CD4-positive, alpha-beta T cell (primary cell): Measurements from ENCODE around the gene PAOX. TPM values are rescaled to one million over a fixed set of nuclear protein-coding genes. Genes with fewer than 3 reads are reported as not detected.

ENCODE experiments used
- ATAC-seq: fragments of 200-7000 bp; cut with Tn5 transposase; one replicate; pipeline ENCODE4 v1.10.0; 2022; ENCODE audit warnings: mild to moderate bottlenecking; ENCODE audit not compliant: poor library complexity
- CTCF ChIA-PET: fragments of 350-600 bp; sonication (Branson Sonifier 250); formaldehyde crosslinking; loops from one replicate; lab custom pipeline; 2021; ENCODE audit warnings: antibody characterized with exemption, inconsistent platforms; lab: Charles Lee
- POLR2A ChIA-PET: fragments of 350-600 bp; sonication (Branson Sonifier 250); formaldehyde crosslinking; loops from one replicate; lab custom pipeline; 2021; ENCODE audit warnings: antibody characterized with exemption, inconsistent platforms; lab: Charles Lee
- DNase-seq, 14 experiments: peaks; one replicate each; pipeline ENCODE4 v3.0.0-alpha.2; 2013 to 2020; ENCODE audit warnings: mixed read lengths in 2 of 14
- H3K27ac ChIP-seq, 2 donors: one replicate each; pipeline versions ENCODE4 v1.5.1 to v1.7.0; 2013; ENCODE audit warnings: low read length in 2 of 2, low read depth in 1 of 2, mild to moderate bottlenecking in 1 of 2
- H3K27me3 ChIP-seq, 2 experiments: 1 replicate in 1 of 2; 2 replicates in 1 of 2; pipeline versions ENCODE4 v1.6.1 to v1.7.0; 2013; ENCODE audit warnings: low read length in 2 of 2, control low read depth in 1 of 2, mild to moderate bottlenecking in 1 of 2, moderate library complexity in 1 of 2; ENCODE audit not compliant: insufficient read depth in 2 of 2, control insufficient read depth in 1 of 2
- H3K36me3 ChIP-seq: one replicate; pipeline ENCODE4 v1.6.1; 2013; ENCODE audit warnings: low read length, control low read depth; ENCODE audit not compliant: insufficient read depth
- H3K4me1 ChIP-seq: one replicate; pipeline ENCODE4 v1.6.1; 2013; ENCODE audit warnings: low read length, control low read depth; ENCODE audit not compliant: insufficient read depth
- H3K4me3 ChIP-seq: one replicate; pipeline ENCODE4 v1.5.1; 2013; ENCODE audit warnings: mild to moderate bottlenecking, low read length, moderate library complexity
- H3K9me3 ChIP-seq, 2 experiments: 1 replicate in 1 of 2; 2 replicates in 1 of 2; pipeline versions ENCODE4 v1.6.1 to v1.7.0; 2013; ENCODE audit warnings: low read length in 2 of 2, mild to moderate bottlenecking in 2 of 2, control low read depth in 1 of 2, moderate library complexity in 1 of 2; ENCODE audit not compliant: control insufficient read depth in 1 of 2, insufficient read depth in 1 of 2
- H3K27ac Mint-ChIP-seq: one replicate; pipeline ENCODE4 v1.8.0; 2020; ENCODE audit warnings: mixed read lengths
- H3K27me3 Mint-ChIP-seq: one replicate; pipeline ENCODE4 v1.8.0; 2021; ENCODE audit warnings: mixed read lengths
- H3K36me3 Mint-ChIP-seq: one replicate; pipeline ENCODE4 v1.8.0; 2021; ENCODE audit warnings: low read depth, mixed read lengths
- H3K4me1 Mint-ChIP-seq: one replicate; pipeline ENCODE4 v1.8.0; 2021; ENCODE audit warnings: low read depth, mixed read lengths
- H3K4me3 Mint-ChIP-seq: one replicate; pipeline ENCODE4 v1.8.0; 2020; ENCODE audit warnings: mild to moderate bottlenecking, mixed read lengths
- H3K9me3 Mint-ChIP-seq: one replicate; pipeline ENCODE4 v1.8.0; 2020; ENCODE audit warnings: mixed read lengths
- CTCF ChIP-seq: fragments of 200-600 bp; IDR thresholded peaks from one replicate; pipeline ENCODE4 v1.8.0; 2022; ENCODE audit warnings: antibody characterized with exemption, mild to moderate bottlenecking
- intact Hi-C, 2 experiments: fragments of 100-400 bp; cut with DNase I in 1 of 2; cut with micrococcal nuclease in 1 of 2; formaldehyde crosslinking; loops; one replicate each; pipeline versions ENCODE4 v1.15.1 to v1.9.0; 2023 to 2025; cut with DNase I, micrococcal nuclease
- total RNA-seq, 174 experiments: library from RNA in 2 of 174; stranded (reverse) in 2 of 174; gene quantifications; one replicate each; pipeline ENCODE4 v1.2.3 and lab custom pipeline; 2021 to 2026

The PAOX gene
- total RNA-seq, 2 experiments from 2014 or later, result 1.9 to 2.6 TPM

GRCh38 chr10:133361773-133362441 lies 17.2 kb upstream of the PAOX start:
- TF ChIP-seq CTCF, result no peak
- Histone ChIP-seq H3K27me3 (no peaks in the 10 kb centered on the region), H3K4me1 (peaks cover 10% of the 10 kb centered on the region), H3K4me3 (no peak overlapping the region), H3K27ac (no peak overlapping the region), H3K36me3 (peaks cover 27% of the 10 kb centered on the region), H3K9me3 (peaks cover 0 to 6% of the 10 kb centered on the region in 2 experiments)
- no peak for DNase-seq
- Mint-ChIP-seq H3K27me3 (no peaks in the 10 kb centered on the region), H3K36me3 (peaks cover 18% of the 10 kb centered on the region), H3K27ac (peak overlapping the region; percentile 6), H3K4me3 (no peak overlapping the region), H3K4me1 (no peaks in the 10 kb centered on the region), H3K9me3 (no peaks in the 10 kb centered on the region)
- intact Hi-C loops, result no loop called here
- ChIA-PET CTCF (no interaction called here), POLR2A (no interaction called here)
- no peak for ATAC-seq

GRCh38 chr10:133362846-133363245 lies 16.2 kb upstream of the PAOX start:
- Histone ChIP-seq H3K4me1 (peaks cover 2% of the 10 kb centered on the region), H3K36me3 (peaks cover 29% of the 10 kb centered on the region), H3K27me3 (no peaks in the 10 kb centered on the region), H3K27ac (no peak overlapping the region), H3K4me3 (no peak overlapping the region), H3K9me3 (peaks cover 0 to 6% of the 10 kb centered on the region in 2 experiments)
- TF ChIP-seq CTCF, result no peak
- ChIA-PET POLR2A (no interaction called here), CTCF (no interaction called here)
- peaks cover 21% of the 10 kb centered on the region for H3K36me3 Mint-ChIP-seq
- no peaks in the 10 kb centered on the region for H3K4me1 Mint-ChIP-seq
- H3K4me3 Mint-ChIP-seq, result no peak overlapping the region
- no peak for ATAC-seq
- H3K9me3 Mint-ChIP-seq, result no peaks in the 10 kb centered on the region
- intact Hi-C loops, result no loop called here
- no peaks in the 10 kb centered on the region for H3K27me3 Mint-ChIP-seq
- no peak overlapping the region for H3K27ac Mint-ChIP-seq
- no peak for DNase-seq

- no peak overlapping the region for H3K27ac Mint-ChIP-seq
- Histone ChIP-seq H3K27ac (no peak overlapping the region), H3K36me3 (peaks cover 43% of the 10 kb centered on the region), H3K4me3 (no peak overlapping the region), H3K9me3 (no peaks in the 10 kb centered on the region), H3K4me1 (peaks cover 2% of the 10 kb centered on the region), H3K27me3 (no peaks in the 10 kb centered on the region)
- DNase-seq, result no peak
- no peak for TF ChIP-seq CTCF
- peaks cover 40% of the 10 kb centered on the region for H3K36me3 Mint-ChIP-seq
- POLR2A ChIA-PET, result no interaction called here
- no peaks in the 10 kb centered on the region for H3K9me3 Mint-ChIP-seq
- H3K4me3 Mint-ChIP-seq, result no peak overlapping the region
- no peaks in the 10 kb centered on the region for H3K27me3 Mint-ChIP-seq
- intact Hi-C loops, result no loop called here
- H3K4me1 Mint-ChIP-seq, result no peaks in the 10 kb centered on the region
- no peak for ATAC-seq
- CTCF ChIA-PET, result no interaction called here
These were observed 14.2 kb upstream of the PAOX start for GRCh38 chr10:133364645-133365431.
